Measurements from ENCODE around the gene CCDC3.

CCDC3 gene

GRCh38 chr10:12950583-12951128 lies 50.9 kb downstream of the CCDC3 start:
- TF ChIP-seq CTCF (conservative IDR thresholded peaks at IDR 0.05; ENCODE audit: low read length), result no peak
- DNase-seq (ENCODE audit: low read depth), result no peak
- no peak overlapping the region for H3K4me3 ChIP-seq (ENCODE audit: low read length)

GRCh38 chr10:12949248-12949647 lies 52.3 kb downstream of the CCDC3 start:
- H3K4me3 ChIP-seq (ENCODE audit: low read length), result no peak overlapping the region
- TF ChIP-seq CTCF (conservative IDR thresholded peaks at IDR 0.05; ENCODE audit: low read length), result no peak
- no peak for DNase-seq (ENCODE audit: low read depth)

GRCh38 chr10:12947741-12948140 lies 53.8 kb downstream of the CCDC3 start:
- no peak overlapping the region for H3K4me3 ChIP-seq (ENCODE audit: low read length)
- TF ChIP-seq CTCF (conservative IDR thresholded peaks at IDR 0.05; ENCODE audit: low read length), result no peak
- no peak for DNase-seq (ENCODE audit: low read depth)

GRCh38 chr10:12946372-12946771 lies 55.1 kb downstream of the CCDC3 start:
- DNase-seq (ENCODE audit: low read depth), result no peak
- no peak overlapping the region for H3K4me3 ChIP-seq (ENCODE audit: low read length)
- TF ChIP-seq CTCF (conservative IDR thresholded peaks at IDR 0.05; ENCODE audit: low read length), result no peak

- no peak for TF ChIP-seq CTCF (conservative IDR thresholded peaks at IDR 0.05; ENCODE audit: low read length)
- DNase-seq (ENCODE audit: low read depth), result no peak
- H3K4me3 ChIP-seq (ENCODE audit: low read length), result no peak overlapping the region
These were observed 55.7 kb downstream of the CCDC3 start for GRCh38 chr10:12945690-12946359.

- H3K4me3 ChIP-seq (ENCODE audit: low read length), result no peak overlapping the region
- no peak for TF ChIP-seq CTCF (conservative IDR thresholded peaks at IDR 0.05; ENCODE audit: low read length)
- no peak for DNase-seq (ENCODE audit: low read depth)
These were observed 56.6 kb downstream of the CCDC3 start for GRCh38 chr10:12944931-12945330.

- no peak overlapping the region for H3K4me3 ChIP-seq (ENCODE audit: low read length)
- no peak for TF ChIP-seq CTCF (conservative IDR thresholded peaks at IDR 0.05; ENCODE audit: low read length)
- no peak for DNase-seq (ENCODE audit: low read depth)
These were observed 58.1 kb downstream of the CCDC3 start for GRCh38 chr10:12943425-12943824.

All from AG10803 (cell line).